Measurements from ENCODE around the gene RHBDL1.

Gene RHBDL1

GRCh38 chr16:671353-672131 lies 3.9 kb upstream of the RHBDL1 start:
- no peaks in the 10 kb centered on the region for H3K9me3 ChIP-seq (ENCODE audit: insufficient read depth, low read length)
- TF ChIP-seq CTCF (IDR thresholded peaks at IDR 0.05; ENCODE audit: insufficient read depth, low read length, poor library complexity, severe bottlenecking) (no peak), EZH2phosphoT487 (conservative IDR thresholded peaks at IDR 0.05; ENCODE audit: low read length) (no peak)
- no peaks in the 10 kb centered on the region for H3K36me3 ChIP-seq (ENCODE audit: low read length)

GRCh38 chr16:672371-672770 lies 3.1 kb upstream of the RHBDL1 start:
- H3F3A ChIP-seq (ENCODE audit: insufficient read depth), result no peaks in the 10 kb centered on the region
- no peak overlapping the region for H3K4me2 ChIP-seq (ENCODE audit: low read depth, low read length, poor library complexity, severe bottlenecking)
- peaks cover 8% of the 10 kb centered on the region; the same call in 1 of the 2 replicates for H3K79me2 ChIP-seq (ENCODE audit: insufficient read depth, low read length)
- H2AFZ ChIP-seq (ENCODE audit: low read depth, low read length, severe bottlenecking), result no peak overlapping the region
- H3K9me2 ChIP-seq (replicated peaks; ENCODE audit: insufficient read depth, low read length), result no peaks in the 10 kb centered on the region
- H3K4me3 ChIP-seq (ENCODE audit: insufficient read depth, low read length, poor library complexity, severe bottlenecking), result no peak overlapping the region
- no peak overlapping the region for H3K9ac ChIP-seq (ENCODE audit: low read length)
- H3K9me3 ChIP-seq (ENCODE audit: insufficient read depth, low read length), result no peaks in the 10 kb centered on the region
- no peaks in the 10 kb centered on the region for H3K27me3 ChIP-seq (ENCODE audit: low read length)
- TF ChIP-seq CTCF (IDR thresholded peaks at IDR 0.05; ENCODE audit: insufficient read depth, low read length, poor library complexity, severe bottlenecking) (no peak), EZH2phosphoT487 (conservative IDR thresholded peaks at IDR 0.05; ENCODE audit: low read length) (no peak)
- no peak overlapping the region for H3K27ac ChIP-seq (ENCODE audit: low read depth, low read length)
- no peaks in the 10 kb centered on the region for H3K36me3 ChIP-seq (ENCODE audit: low read length)
- no peaks in the 10 kb centered on the region for H4K20me1 ChIP-seq (ENCODE audit: low read depth, low read length)

More at GRCh38 chr16:671353-672131, 3.9 kb upstream of the RHBDL1 start:
- Histone ChIP-seq H3K4me3 (ENCODE audit: insufficient read depth, low read length, poor library complexity, severe bottlenecking) (no peak overlapping the region), H3K4me2 (ENCODE audit: low read depth, low read length, poor library complexity, severe bottlenecking) (no peak overlapping the region), H4K20me1 (ENCODE audit: low read depth, low read length) (no peaks in the 10 kb centered on the region), H3K9me2 (replicated peaks; ENCODE audit: insufficient read depth, low read length) (no peaks in the 10 kb centered on the region), H3K27ac (ENCODE audit: low read depth, low read length) (no peak overlapping the region), H2AFZ (ENCODE audit: low read depth, low read length, severe bottlenecking) (no peak overlapping the region), H3F3A (ENCODE audit: insufficient read depth) (no peaks in the 10 kb centered on the region), H3K9ac (ENCODE audit: low read length) (no peak overlapping the region), H3K79me2 (ENCODE audit: insufficient read depth, low read length) (peaks cover 8% of the 10 kb centered on the region; the same call in 1 of the 2 replicates), H3K27me3 (ENCODE audit: low read length) (no peaks in the 10 kb centered on the region)

- Histone ChIP-seq H3K4me3 (ENCODE audit: insufficient read depth, low read length, poor library complexity, severe bottlenecking) (no peak overlapping the region), H3K36me3 (ENCODE audit: low read length) (no peaks in the 10 kb centered on the region), H3K27me3 (ENCODE audit: low read length) (no peaks in the 10 kb centered on the region), H3K79me2 (ENCODE audit: insufficient read depth, low read length) (peaks cover 8% of the 10 kb centered on the region; the same call in 1 of the 2 replicates), H3K9me3 (ENCODE audit: insufficient read depth, low read length) (no peaks in the 10 kb centered on the region), H3K9me2 (replicated peaks; ENCODE audit: insufficient read depth, low read length) (no peaks in the 10 kb centered on the region), H2AFZ (ENCODE audit: low read depth, low read length, severe bottlenecking) (no peak overlapping the region), H4K20me1 (ENCODE audit: low read depth, low read length) (no peaks in the 10 kb centered on the region), H3K27ac (ENCODE audit: low read depth, low read length) (no peak overlapping the region), H3K4me2 (ENCODE audit: low read depth, low read length, poor library complexity, severe bottlenecking) (no peak overlapping the region), H3K9ac (ENCODE audit: low read length) (no peak overlapping the region), H3F3A (ENCODE audit: insufficient read depth) (no peaks in the 10 kb centered on the region)
- TF ChIP-seq CTCF (IDR thresholded peaks at IDR 0.05; ENCODE audit: insufficient read depth, low read length, poor library complexity, severe bottlenecking) (no peak), EZH2phosphoT487 (conservative IDR thresholded peaks at IDR 0.05; ENCODE audit: low read length) (no peak)
Observed at GRCh38 chr16:672851-673250, 2.6 kb upstream of the RHBDL1 start.

Data from SU-DHL-6 (cell line).